HFFc6 (cell line): ENCODE data around the gene FSTL5. TPM values are rescaled to one million over a fixed set of nuclear protein-coding genes. Genes with fewer than 3 reads are reported as not detected.

ENCODE experiments used
- DNase-seq: peaks from one replicate; pipeline ENCODE4 v3.0.0-alpha.2; 2018
- H3K27ac Mint-ChIP-seq: 2 replicates; pipeline ENCODE4 v1.8.0; 2020; ENCODE audit warnings: mild to moderate bottlenecking, mixed read lengths
- H3K27me3 Mint-ChIP-seq: 2 replicates; pipeline ENCODE4 v1.8.0; 2021; ENCODE audit warnings: mild to moderate bottlenecking, moderate library complexity, mixed read lengths; ENCODE audit not compliant: insufficient read depth
- H3K36me3 Mint-ChIP-seq: 2 replicates; pipeline ENCODE4 v1.8.0; 2021; ENCODE audit warnings: low read depth, mixed read lengths
- H3K4me1 Mint-ChIP-seq: 2 replicates; pipeline ENCODE4 v1.8.0; 2020; ENCODE audit warnings: low read depth, mixed read lengths
- H3K4me3 Mint-ChIP-seq: 2 replicates; pipeline ENCODE4 v1.8.0; 2020; ENCODE audit warnings: mild to moderate bottlenecking, moderate library complexity, mixed read lengths
- H3K9me3 Mint-ChIP-seq: 2 replicates; pipeline ENCODE4 v1.8.0; 2020; ENCODE audit warnings: mild to moderate bottlenecking, mixed read lengths
- CTCF ChIP-seq: fragments of 200-600 bp; sonication (generic); IDR thresholded peaks from 2 replicates; pipeline ENCODE4 v1.5.0; 2021; ENCODE audit warnings: antibody characterized with exemption, mild to moderate bottlenecking
- total RNA-seq, 6 experiments: library from RNA; stranded (reverse); fragmentation: NEBNext Ultra II Directional; extraction: Animal tissue kit (Norgen Biotek cat#: 25700); gene quantifications; 2 replicates in 1 of 6; 3 replicates in 5 of 6; pipeline ENCODE4 v1.2.3, GENCODE V29; 2021

FSTL5 gene
- total RNA-seq, 6 experiments from 2014 or later = not detected

- Mint-ChIP-seq H3K27me3 (no peaks in the 10 kb centered on the region), H3K27ac (no peak overlapping the region), H3K4me3 (no peak overlapping the region), H3K4me1 (no peaks in the 10 kb centered on the region), H3K36me3 (no peaks in the 10 kb centered on the region), H3K9me3 (peaks cover 26% of the 10 kb centered on the region)
- TF ChIP-seq CTCF = no peak
- DNase-seq = no peak
Observed at GRCh38 chr4:161881370-161881769, 282.4 kb downstream of the FSTL5 start.

- no peaks in the 10 kb centered on the region; the same call in 1 of the 2 replicates for H3K27me3 Mint-ChIP-seq
- TF ChIP-seq CTCF = no peak
- peaks cover 27% of the 10 kb centered on the region for H3K9me3 Mint-ChIP-seq
- no peak overlapping the region for H3K4me3 Mint-ChIP-seq
- no peak overlapping the region for H3K27ac Mint-ChIP-seq
- H3K36me3 Mint-ChIP-seq = no peaks in the 10 kb centered on the region
- no peak for DNase-seq
- H3K4me1 Mint-ChIP-seq = no peaks in the 10 kb centered on the region
Observed at GRCh38 chr4:161869511-161869910, 294.3 kb downstream of the FSTL5 start.

GRCh38 chr4:161856711-161857326 lies 307.0 kb downstream of the FSTL5 start:
- H3K4me1 Mint-ChIP-seq = no peaks in the 10 kb centered on the region
- DNase-seq = no peak
- H3K27me3 Mint-ChIP-seq = no peaks in the 10 kb centered on the region
- no peak overlapping the region for H3K4me3 Mint-ChIP-seq
- no peaks in the 10 kb centered on the region for H3K36me3 Mint-ChIP-seq
- H3K27ac Mint-ChIP-seq = no peak overlapping the region
- no peak for TF ChIP-seq CTCF
- peaks cover 37% of the 10 kb centered on the region for H3K9me3 Mint-ChIP-seq

GRCh38 chr4:161850631-161851030 lies 313.2 kb downstream of the FSTL5 start:
- H3K4me3 Mint-ChIP-seq = no peak overlapping the region
- no peak for DNase-seq
- TF ChIP-seq CTCF = no peak
- H3K4me1 Mint-ChIP-seq = no peaks in the 10 kb centered on the region
- H3K27me3 Mint-ChIP-seq = no peaks in the 10 kb centered on the region
- H3K27ac Mint-ChIP-seq = no peak overlapping the region
- no peaks in the 10 kb centered on the region; the same call in 1 of the 2 replicates for H3K9me3 Mint-ChIP-seq
- no peaks in the 10 kb centered on the region for H3K36me3 Mint-ChIP-seq

GRCh38 chr4:161841759-161842158 lies 322.0 kb downstream of the FSTL5 start:
- Mint-ChIP-seq H3K27ac (no peak overlapping the region), H3K9me3 (peaks cover 14% of the 10 kb centered on the region), H3K36me3 (no peaks in the 10 kb centered on the region), H3K27me3 (no peaks in the 10 kb centered on the region), H3K4me3 (no peak overlapping the region), H3K4me1 (no peaks in the 10 kb centered on the region)
- no peak for DNase-seq
- no peak for TF ChIP-seq CTCF

- H3K27ac Mint-ChIP-seq = no peak overlapping the region
- DNase-seq = no peak
- H3K4me3 Mint-ChIP-seq = no peak overlapping the region
- H3K36me3 Mint-ChIP-seq = no peaks in the 10 kb centered on the region
- H3K9me3 Mint-ChIP-seq = peaks cover 40% of the 10 kb centered on the region
- no peak for TF ChIP-seq CTCF
- no peaks in the 10 kb centered on the region for H3K4me1 Mint-ChIP-seq
- no peaks in the 10 kb centered on the region for H3K27me3 Mint-ChIP-seq
Observed at GRCh38 chr4:161829591-161829990, 334.2 kb downstream of the FSTL5 start.
